ENCODE data around the gene EYA3. TPM values are rescaled to one million over a fixed set of nuclear protein-coding genes. Genes with fewer than 3 reads are reported as not detected.

EYA3 gene
- total RNA-seq, 1 experiment from 2014 or later, result 17.1 TPM

- no peak for DNase-seq
- Histone ChIP-seq H2AFZ (ENCODE audit: low read length) (no peak overlapping the region), H3K27me3 (ENCODE audit: low read length) (no peaks in the 10 kb centered on the region), H3K36me3 (ENCODE audit: low read depth, low read length) (0 out of 2 replicates have a peak, but pooled peaks cover 9% of the 10 kb centered on the region), H3K79me2 (ENCODE audit: low read length) (peaks cover 90% of the 10 kb centered on the region), H3K9me2 (replicated peaks; ENCODE audit: low read length) (no peaks in the 10 kb centered on the region), H4K20me1 (ENCODE audit: low read length) (no peaks in the 10 kb centered on the region), H3K9ac (ENCODE audit: low read length) (no peak overlapping the region), H3K27ac (ENCODE audit: low read length) (no peak overlapping the region), H3K4me1 (ENCODE audit: insufficient read depth, low read length) (peaks cover 26% of the 10 kb centered on the region), H3K4me2 (ENCODE audit: low read length) (no peak overlapping the region), H3F3A (ENCODE audit: low read length, unreplicated experiment) (no peaks in the 10 kb centered on the region), H3K4me3 (ENCODE audit: low read length) (no peak overlapping the region), H3K9me3 (ENCODE audit: low read length) (no peaks in the 10 kb centered on the region)
- BruUV-seq (replicated peaks), result no TSS peak
- CTCF ChIA-PET, result no interaction called here
- POLR2A ChIA-PET (ENCODE audit: unreplicated experiment), result no interaction called here
- no peak for TF ChIP-seq EZH2 (IDR thresholded peaks at IDR 0.05; ENCODE audit: low read length, unreplicated experiment)
- no peak for TF ChIP-seq EZH2phosphoT487 (IDR thresholded peaks at IDR 0.05; ENCODE audit: borderline replicate concordance, low read length)
- TF ChIP-seq CTCF (conservative IDR thresholded peaks at IDR 0.05; ENCODE audit: low read depth, low read length), result no peak
- intact Hi-C loops (cut with micrococcal nuclease), result no loop called here
- ATAC-seq, result no peak
Observed at GRCh38 chr1:28083876-28084275, 4.5 kb downstream of the EYA3 start.

- peaks cover 6% of the 10 kb centered on the region; the same call in 1 of the 2 replicates for H3K4me1 ChIP-seq (ENCODE audit: insufficient read depth, low read length)
- peaks cover 9% of the 10 kb centered on the region; the same call in 1 of the 2 replicates for H3K36me3 ChIP-seq (ENCODE audit: low read depth, low read length)
- TF ChIP-seq CTCF (conservative IDR thresholded peaks at IDR 0.05; ENCODE audit: low read depth, low read length), result no peak
- no peak for TF ChIP-seq EZH2 (IDR thresholded peaks at IDR 0.05; ENCODE audit: low read length, unreplicated experiment)
- DNase-seq (peak; percentile 36), ATAC-seq (peak; percentile 15; the same call in 1 of the 2 replicates)
- H3K27ac ChIP-seq (ENCODE audit: low read length), result no peak overlapping the region
- H3K27me3 ChIP-seq (ENCODE audit: low read length), result no peaks in the 10 kb centered on the region
- ChIA-PET CTCF (no interaction called here), POLR2A (ENCODE audit: unreplicated experiment) (interaction anchor here (0.5 to 1.1 kb wide), 2 partner anchors 9 to 10 kb away, joined by 3 read pairs; no protein-coding TSS in a partner anchor)
- no TSS peak for BruUV-seq (replicated peaks)
- H3K79me2 ChIP-seq (ENCODE audit: low read length), result peaks cover 89% of the 10 kb centered on the region
- no peak overlapping the region for H3K4me3 ChIP-seq (ENCODE audit: low read length)
- intact Hi-C loops (cut with micrococcal nuclease), result no loop called here
- H3K9ac ChIP-seq (ENCODE audit: low read length), result no peak overlapping the region
- H3K4me2 ChIP-seq (ENCODE audit: low read length), result no peak overlapping the region
- no peaks in the 10 kb centered on the region for H3K9me2 ChIP-seq (replicated peaks; ENCODE audit: low read length)
- H3K9me3 ChIP-seq (ENCODE audit: low read length), result no peaks in the 10 kb centered on the region
- H4K20me1 ChIP-seq (ENCODE audit: low read length), result 0 out of 2 replicates have a peak, but pooled peaks cover 3% of the 10 kb centered on the region
- H3F3A ChIP-seq (ENCODE audit: low read length, unreplicated experiment), result no peaks in the 10 kb centered on the region
- H2AFZ ChIP-seq (ENCODE audit: low read length), result no peak overlapping the region
Observed at GRCh38 chr1:28078680-28079626, 9.5 kb downstream of the EYA3 start.

Data from PC-3 (cell line).